ENCODE results near the gene PAX4. TPM values are rescaled to one million over a fixed set of nuclear protein-coding genes. Genes with fewer than 3 reads are reported as not detected.

Gene PAX4
- total and polyA plus RNA-seq, 9 of the 15 experiments (the other 6 are each of a cell fraction or from before 2014, with no cell fraction given) = not detected

- TF ChIP-seq, protein P1, sequence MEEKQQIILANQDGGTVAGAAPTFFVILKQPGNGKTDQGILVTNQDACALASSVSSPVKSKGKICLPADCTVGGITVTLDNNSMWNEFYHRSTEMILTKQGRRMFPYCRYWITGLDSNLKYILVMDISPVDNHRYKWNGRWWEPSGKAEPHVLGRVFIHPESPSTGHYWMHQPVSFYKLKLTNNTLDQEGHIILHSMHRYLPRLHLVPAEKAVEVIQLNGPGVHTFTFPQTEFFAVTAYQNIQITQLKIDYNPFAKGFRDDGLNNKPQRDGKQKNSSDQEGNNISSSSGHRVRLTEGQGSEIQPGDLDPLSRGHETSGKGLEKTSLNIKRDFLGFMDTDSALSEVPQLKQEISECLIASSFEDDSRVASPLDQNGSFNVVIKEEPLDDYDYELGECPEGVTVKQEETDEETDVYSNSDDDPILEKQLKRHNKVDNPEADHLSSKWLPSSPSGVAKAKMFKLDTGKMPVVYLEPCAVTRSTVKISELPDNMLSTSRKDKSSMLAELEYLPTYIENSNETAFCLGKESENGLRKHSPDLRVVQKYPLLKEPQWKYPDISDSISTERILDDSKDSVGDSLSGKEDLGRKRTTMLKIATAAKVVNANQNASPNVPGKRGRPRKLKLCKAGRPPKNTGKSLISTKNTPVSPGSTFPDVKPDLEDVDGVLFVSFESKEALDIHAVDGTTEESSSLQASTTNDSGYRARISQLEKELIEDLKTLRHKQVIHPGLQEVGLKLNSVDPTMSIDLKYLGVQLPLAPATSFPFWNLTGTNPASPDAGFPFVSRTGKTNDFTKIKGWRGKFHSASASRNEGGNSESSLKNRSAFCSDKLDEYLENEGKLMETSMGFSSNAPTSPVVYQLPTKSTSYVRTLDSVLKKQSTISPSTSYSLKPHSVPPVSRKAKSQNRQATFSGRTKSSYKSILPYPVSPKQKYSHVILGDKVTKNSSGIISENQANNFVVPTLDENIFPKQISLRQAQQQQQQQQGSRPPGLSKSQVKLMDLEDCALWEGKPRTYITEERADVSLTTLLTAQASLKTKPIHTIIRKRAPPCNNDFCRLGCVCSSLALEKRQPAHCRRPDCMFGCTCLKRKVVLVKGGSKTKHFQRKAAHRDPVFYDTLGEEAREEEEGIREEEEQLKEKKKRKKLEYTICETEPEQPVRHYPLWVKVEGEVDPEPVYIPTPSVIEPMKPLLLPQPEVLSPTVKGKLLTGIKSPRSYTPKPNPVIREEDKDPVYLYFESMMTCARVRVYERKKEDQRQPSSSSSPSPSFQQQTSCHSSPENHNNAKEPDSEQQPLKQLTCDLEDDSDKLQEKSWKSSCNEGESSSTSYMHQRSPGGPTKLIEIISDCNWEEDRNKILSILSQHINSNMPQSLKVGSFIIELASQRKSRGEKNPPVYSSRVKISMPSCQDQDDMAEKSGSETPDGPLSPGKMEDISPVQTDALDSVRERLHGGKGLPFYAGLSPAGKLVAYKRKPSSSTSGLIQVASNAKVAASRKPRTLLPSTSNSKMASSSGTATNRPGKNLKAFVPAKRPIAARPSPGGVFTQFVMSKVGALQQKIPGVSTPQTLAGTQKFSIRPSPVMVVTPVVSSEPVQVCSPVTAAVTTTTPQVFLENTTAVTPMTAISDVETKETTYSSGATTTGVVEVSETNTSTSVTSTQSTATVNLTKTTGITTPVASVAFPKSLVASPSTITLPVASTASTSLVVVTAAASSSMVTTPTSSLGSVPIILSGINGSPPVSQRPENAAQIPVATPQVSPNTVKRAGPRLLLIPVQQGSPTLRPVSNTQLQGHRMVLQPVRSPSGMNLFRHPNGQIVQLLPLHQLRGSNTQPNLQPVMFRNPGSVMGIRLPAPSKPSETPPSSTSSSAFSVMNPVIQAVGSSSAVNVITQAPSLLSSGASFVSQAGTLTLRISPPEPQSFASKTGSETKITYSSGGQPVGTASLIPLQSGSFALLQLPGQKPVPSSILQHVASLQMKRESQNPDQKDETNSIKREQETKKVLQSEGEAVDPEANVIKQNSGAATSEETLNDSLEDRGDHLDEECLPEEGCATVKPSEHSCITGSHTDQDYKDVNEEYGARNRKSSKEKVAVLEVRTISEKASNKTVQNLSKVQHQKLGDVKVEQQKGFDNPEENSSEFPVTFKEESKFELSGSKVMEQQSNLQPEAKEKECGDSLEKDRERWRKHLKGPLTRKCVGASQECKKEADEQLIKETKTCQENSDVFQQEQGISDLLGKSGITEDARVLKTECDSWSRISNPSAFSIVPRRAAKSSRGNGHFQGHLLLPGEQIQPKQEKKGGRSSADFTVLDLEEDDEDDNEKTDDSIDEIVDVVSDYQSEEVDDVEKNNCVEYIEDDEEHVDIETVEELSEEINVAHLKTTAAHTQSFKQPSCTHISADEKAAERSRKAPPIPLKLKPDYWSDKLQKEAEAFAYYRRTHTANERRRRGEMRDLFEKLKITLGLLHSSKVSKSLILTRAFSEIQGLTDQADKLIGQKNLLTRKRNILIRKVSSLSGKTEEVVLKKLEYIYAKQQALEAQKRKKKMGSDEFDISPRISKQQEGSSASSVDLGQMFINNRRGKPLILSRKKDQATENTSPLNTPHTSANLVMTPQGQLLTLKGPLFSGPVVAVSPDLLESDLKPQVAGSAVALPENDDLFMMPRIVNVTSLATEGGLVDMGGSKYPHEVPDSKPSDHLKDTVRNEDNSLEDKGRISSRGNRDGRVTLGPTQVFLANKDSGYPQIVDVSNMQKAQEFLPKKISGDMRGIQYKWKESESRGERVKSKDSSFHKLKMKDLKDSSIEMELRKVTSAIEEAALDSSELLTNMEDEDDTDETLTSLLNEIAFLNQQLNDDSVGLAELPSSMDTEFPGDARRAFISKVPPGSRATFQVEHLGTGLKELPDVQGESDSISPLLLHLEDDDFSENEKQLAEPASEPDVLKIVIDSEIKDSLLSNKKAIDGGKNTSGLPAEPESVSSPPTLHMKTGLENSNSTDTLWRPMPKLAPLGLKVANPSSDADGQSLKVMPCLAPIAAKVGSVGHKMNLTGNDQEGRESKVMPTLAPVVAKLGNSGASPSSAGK (IDR thresholded peaks at IDR 0.05) = peak; percentile 25
- TF ChIP-seq CHD2 (IDR thresholded peaks at IDR 0.05; ENCODE audit: low read depth, low read length) (no peak), RHOXF2B (CRISPR knock-in tag; conservative IDR thresholded peaks at IDR 0.05) (no peak), HBP1 (CRISPR knock-in tag; IDR thresholded peaks at IDR 0.05) (no peak), PHF21A (IDR thresholded peaks at IDR 0.05; ENCODE audit: borderline replicate concordance, low read depth) (no peak), ZNF12 (CRISPR knock-in tag; IDR thresholded peaks at IDR 0.05) (0 out of 2 replicates have a peak, but pooled peaks have one; percentile 19), RBM17 (IDR thresholded peaks at IDR 0.05; ENCODE audit: borderline replicate concordance, low read depth, low read length) (no peak), NR0B1 (IDR thresholded peaks at IDR 0.05; ENCODE audit: partially characterized antibody) (no peak), SAFB2 (IDR thresholded peaks at IDR 0.05; ENCODE audit: borderline replicate concordance, low read depth, low read length, severe bottlenecking) (no peak), POLR2H (tag; IDR thresholded peaks at IDR 0.05; ENCODE audit: low read depth) (no peak)
- TF ChIP-seq, protein P2, sequence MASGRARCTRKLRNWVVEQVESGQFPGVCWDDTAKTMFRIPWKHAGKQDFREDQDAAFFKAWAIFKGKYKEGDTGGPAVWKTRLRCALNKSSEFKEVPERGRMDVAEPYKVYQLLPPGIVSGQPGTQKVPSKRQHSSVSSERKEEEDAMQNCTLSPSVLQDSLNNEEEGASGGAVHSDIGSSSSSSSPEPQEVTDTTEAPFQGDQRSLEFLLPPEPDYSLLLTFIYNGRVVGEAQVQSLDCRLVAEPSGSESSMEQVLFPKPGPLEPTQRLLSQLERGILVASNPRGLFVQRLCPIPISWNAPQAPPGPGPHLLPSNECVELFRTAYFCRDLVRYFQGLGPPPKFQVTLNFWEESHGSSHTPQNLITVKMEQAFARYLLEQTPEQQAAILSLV (tag; IDR thresholded peaks at IDR 0.05) = no peak
Measured at GRCh38 chr7:127652333-127653248, 34.6 kb upstream of the PAX4 start (continued).

Measured in K562 (cell line).